HFFc6 (cell line): ENCODE measurements around the gene RTN4IP1. TPM values are rescaled to one million over a fixed set of nuclear protein-coding genes. Genes with fewer than 3 reads are reported as not detected.

ENCODE experiments used
- DNase-seq: peaks from one replicate; pipeline ENCODE4 v3.0.0-alpha.2; 2018
- H3K27ac Mint-ChIP-seq: 2 replicates; pipeline ENCODE4 v1.8.0; 2020; ENCODE audit warnings: mild to moderate bottlenecking, mixed read lengths
- H3K27me3 Mint-ChIP-seq: 2 replicates; pipeline ENCODE4 v1.8.0; 2021; ENCODE audit warnings: mild to moderate bottlenecking, moderate library complexity, mixed read lengths; ENCODE audit not compliant: insufficient read depth
- H3K36me3 Mint-ChIP-seq: 2 replicates; pipeline ENCODE4 v1.8.0; 2021; ENCODE audit warnings: low read depth, mixed read lengths
- H3K4me1 Mint-ChIP-seq: 2 replicates; pipeline ENCODE4 v1.8.0; 2020; ENCODE audit warnings: low read depth, mixed read lengths
- H3K4me3 Mint-ChIP-seq: 2 replicates; pipeline ENCODE4 v1.8.0; 2020; ENCODE audit warnings: mild to moderate bottlenecking, moderate library complexity, mixed read lengths
- H3K9me3 Mint-ChIP-seq: 2 replicates; pipeline ENCODE4 v1.8.0; 2020; ENCODE audit warnings: mild to moderate bottlenecking, mixed read lengths
- total RNA-seq, 6 experiments: library from RNA; stranded (reverse); fragmentation: NEBNext Ultra II Directional; extraction: Animal tissue kit (Norgen Biotek cat#: 25700); gene quantifications; 2 replicates in 1 of 6; 3 replicates in 5 of 6; pipeline ENCODE4 v1.2.3, GENCODE V29; 2021
- TF ChIP-seq, protein P1 (sequence below): fragments of 200-600 bp; sonication (generic); IDR thresholded peaks from 2 replicates; pipeline ENCODE4 v1.5.0; 2021; ENCODE audit warnings: antibody characterized with exemption, mild to moderate bottlenecking

The RTN4IP1 gene
- total RNA-seq, 6 experiments from 2014 or later = 5.7 to 8.9 (median 8.0) TPM

DNA sequence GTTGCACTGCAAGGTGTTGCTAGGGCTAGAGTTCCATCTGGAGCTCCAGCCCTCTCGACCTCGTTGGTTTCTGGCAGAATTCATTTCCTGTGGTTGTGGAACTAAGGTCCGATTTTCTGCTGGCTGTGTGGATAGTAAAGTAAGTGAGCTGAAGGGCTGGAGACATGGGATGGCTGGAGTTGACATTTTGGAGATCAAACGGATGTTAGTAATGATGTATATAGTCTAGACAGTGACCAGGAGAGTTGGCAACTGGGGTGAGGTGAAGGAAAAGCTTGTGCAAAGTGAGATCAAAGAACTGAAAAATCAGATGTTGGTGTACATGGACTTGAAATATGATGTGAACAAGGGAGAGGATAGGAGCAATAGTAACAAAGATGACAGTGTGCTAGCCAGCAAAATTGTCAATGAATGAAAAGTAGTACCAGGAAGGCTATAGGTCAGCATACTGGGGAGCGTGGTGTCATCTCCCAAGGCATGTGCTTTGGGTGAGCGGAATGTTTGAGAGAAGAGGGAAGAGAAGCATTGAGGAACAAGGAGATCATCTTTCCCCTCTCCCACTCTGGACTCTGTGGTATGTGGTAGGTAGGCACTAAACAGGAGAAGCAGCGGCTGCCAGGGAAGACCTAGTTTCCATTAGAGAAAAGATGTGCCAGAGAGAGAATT lies 7.9 kb upstream of the RTN4IP1 start:
- no peak overlapping the region for H3K27ac Mint-ChIP-seq
- peaks cover 14% of the 10 kb centered on the region for H3K4me1 Mint-ChIP-seq
- no peaks in the 10 kb centered on the region for H3K27me3 Mint-ChIP-seq
- DNase-seq = no peak
- peaks cover 5% of the 10 kb centered on the region for H3K36me3 Mint-ChIP-seq
- no peaks in the 10 kb centered on the region for H3K9me3 Mint-ChIP-seq
- TF ChIP-seq, protein P1, sequence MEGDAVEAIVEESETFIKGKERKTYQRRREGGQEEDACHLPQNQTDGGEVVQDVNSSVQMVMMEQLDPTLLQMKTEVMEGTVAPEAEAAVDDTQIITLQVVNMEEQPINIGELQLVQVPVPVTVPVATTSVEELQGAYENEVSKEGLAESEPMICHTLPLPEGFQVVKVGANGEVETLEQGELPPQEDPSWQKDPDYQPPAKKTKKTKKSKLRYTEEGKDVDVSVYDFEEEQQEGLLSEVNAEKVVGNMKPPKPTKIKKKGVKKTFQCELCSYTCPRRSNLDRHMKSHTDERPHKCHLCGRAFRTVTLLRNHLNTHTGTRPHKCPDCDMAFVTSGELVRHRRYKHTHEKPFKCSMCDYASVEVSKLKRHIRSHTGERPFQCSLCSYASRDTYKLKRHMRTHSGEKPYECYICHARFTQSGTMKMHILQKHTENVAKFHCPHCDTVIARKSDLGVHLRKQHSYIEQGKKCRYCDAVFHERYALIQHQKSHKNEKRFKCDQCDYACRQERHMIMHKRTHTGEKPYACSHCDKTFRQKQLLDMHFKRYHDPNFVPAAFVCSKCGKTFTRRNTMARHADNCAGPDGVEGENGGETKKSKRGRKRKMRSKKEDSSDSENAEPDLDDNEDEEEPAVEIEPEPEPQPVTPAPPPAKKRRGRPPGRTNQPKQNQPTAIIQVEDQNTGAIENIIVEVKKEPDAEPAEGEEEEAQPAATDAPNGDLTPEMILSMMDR = no peak
- H3K4me3 Mint-ChIP-seq = no peak overlapping the region

DNA sequence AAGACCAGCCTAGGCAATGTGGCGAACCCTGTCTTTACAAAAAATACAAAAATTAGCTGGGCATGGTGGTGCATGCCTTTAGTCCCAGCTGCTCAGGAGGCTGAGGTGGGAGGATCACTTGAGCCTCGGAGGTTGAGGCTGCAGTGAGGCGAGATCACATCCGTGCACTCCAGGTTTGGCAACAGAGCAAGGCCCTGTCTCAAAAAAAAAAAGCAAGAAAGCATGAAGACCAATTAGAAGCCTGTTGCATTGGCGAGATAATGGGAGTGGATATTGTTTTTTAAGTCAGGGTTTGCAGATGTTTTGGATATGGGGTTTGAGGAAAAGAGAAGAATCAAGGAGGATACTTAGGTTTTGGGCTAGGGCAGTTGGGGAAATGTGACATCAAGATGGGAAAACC lies 5.3 kb upstream of the RTN4IP1 start:
- H3K36me3 Mint-ChIP-seq = 0 out of 2 replicates have a peak, but pooled peaks cover 3% of the 10 kb centered on the region
- TF ChIP-seq, protein P1 = no peak

DNA sequence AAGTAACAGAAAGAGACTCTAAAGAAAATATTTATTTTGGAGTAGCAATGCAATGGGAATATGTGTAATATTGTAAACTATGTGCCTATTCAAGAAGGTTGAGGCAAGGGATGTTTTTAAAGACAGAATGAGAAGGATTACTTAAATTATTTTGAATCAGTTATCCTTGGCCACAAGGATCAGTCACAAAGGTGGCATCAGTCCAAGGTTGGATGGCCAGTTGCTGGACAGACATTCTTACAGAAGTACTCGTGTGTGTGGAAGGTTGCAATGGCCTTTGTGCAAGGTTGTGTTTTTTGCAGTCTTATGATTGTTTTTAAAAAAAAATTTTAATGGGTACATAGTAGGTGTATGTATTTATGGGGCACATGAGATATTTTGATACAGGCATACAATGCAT lies 2.0 kb upstream of the RTN4IP1 start:
- no peaks in the 10 kb centered on the region for H3K27me3 Mint-ChIP-seq
- H3K27ac Mint-ChIP-seq = no peak overlapping the region
- no peaks in the 10 kb centered on the region for H3K9me3 Mint-ChIP-seq
- no peak overlapping the region for H3K4me3 Mint-ChIP-seq
- H3K36me3 Mint-ChIP-seq = 0 out of 2 replicates have a peak, but pooled peaks cover 3% of the 10 kb centered on the region
- peak; percentile 43 for DNase-seq
- H3K4me1 Mint-ChIP-seq = peaks cover 33% of the 10 kb centered on the region
- TF ChIP-seq, protein P1 = no peak

More for the DNA sequence above, 5.3 kb upstream of the RTN4IP1 start:
- DNase-seq = no peak
- Mint-ChIP-seq H3K9me3 (no peaks in the 10 kb centered on the region), H3K27ac (no peak overlapping the region), H3K4me1 (peaks cover 25% of the 10 kb centered on the region), H3K4me3 (no peak overlapping the region), H3K27me3 (no peaks in the 10 kb centered on the region)

DNA sequence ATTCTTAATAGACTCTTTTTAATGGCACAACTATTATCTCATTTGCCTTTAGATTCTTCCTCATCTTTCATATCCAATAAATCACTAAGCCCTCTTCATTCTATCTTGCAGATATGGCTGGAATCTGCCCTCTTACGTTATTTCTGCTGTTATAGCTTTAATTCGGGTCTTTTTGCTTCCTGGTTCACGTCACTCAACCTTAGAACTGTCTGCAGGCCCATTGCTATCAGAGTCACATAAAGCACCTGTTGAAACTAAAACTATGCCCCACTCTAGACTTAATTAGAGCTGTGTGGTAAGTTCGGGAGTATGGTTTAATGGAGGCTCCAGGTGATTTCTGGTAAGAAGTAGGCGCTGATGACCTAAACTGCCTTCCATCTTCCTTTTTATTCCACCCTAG lies 1.1 kb upstream of the RTN4IP1 start:
- Mint-ChIP-seq H3K4me1 (peaks cover 38% of the 10 kb centered on the region), H3K27ac (peak overlapping the region; percentile 91), H3K27me3 (no peaks in the 10 kb centered on the region), H3K36me3 (0 out of 2 replicates have a peak, but pooled peaks cover 3% of the 10 kb centered on the region), H3K4me3 (peak overlapping the region; percentile 95), H3K9me3 (no peaks in the 10 kb centered on the region)
- TF ChIP-seq, protein P1 = no peak
- DNase-seq = no peak

DNA sequence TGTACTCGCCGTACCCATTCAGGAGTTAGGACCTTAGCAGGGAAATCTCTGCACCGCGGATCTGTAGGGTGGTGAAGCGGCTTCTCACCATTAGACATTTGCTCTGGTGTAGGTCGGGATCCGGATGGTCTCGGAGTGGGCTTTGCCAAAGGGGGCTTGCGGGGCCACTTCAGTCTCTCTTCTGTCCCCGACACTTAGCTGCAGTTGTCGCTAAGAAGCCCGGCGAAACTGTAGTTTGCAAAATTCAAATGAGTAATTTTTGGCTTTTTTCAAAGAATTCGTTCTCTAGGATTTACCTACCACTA lies 513 bp upstream of the RTN4IP1 start:
- DNase-seq = no peak
- Mint-ChIP-seq H3K4me1 (peaks cover 38% of the 10 kb centered on the region), H3K27me3 (no peaks in the 10 kb centered on the region)

More for the DNA sequence above, 513 bp upstream of the RTN4IP1 start:
- Mint-ChIP-seq H3K36me3 (0 out of 2 replicates have a peak, but pooled peaks cover 3% of the 10 kb centered on the region), H3K27ac (peak overlapping the region; percentile 91), H3K4me3 (peak overlapping the region; percentile 95), H3K9me3 (no peaks in the 10 kb centered on the region)
- TF ChIP-seq, protein P1 = no peak
